ENCODE results near the gene RFX5.

RFX5 gene

DNA sequence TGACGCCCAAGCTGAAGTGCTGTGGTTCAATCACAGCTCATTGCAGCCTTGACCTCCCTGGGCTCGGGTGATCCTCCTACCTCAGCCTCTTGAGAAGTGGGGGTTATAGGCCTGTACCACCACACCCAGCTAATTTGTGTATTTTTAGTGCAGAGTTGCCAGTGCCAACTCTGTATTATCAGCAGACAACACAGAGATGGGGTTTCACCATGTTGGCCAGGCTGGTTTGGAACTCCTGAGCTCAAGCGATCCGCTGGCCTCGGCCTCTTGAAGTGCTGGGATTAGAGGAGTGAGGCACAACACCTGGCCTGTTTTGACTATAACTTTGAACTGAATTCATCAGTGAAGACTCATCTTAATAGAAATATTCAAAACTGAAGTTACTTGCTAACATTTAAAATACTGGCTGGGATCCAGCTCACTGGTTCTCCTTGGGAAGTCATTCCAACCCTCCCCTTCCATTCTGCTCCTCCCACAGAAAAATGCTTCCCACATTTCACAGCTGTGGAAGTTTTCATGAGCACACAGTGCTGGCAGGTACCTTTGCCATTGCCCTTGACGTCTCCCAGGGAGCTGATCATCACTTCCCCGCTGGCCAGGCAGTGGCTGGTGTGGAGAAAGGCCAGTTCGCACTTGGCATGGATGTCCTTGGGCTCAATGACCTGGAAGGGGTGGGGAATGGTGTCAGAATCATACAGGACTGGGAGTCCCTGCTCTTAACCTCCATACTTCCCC lies 20.8 kb upstream of the RFX5 start:
- TF ChIP-seq GABPA (IDR thresholded peaks at IDR 0.05; ENCODE audit: low read depth) (no peak), POLR2AphosphoS5 (IDR thresholded peaks at IDR 0.05; ENCODE audit: low read depth) (no peak), SPI1 (IDR thresholded peaks at IDR 0.05; ENCODE audit: borderline replicate concordance, low read depth) (no peak)
- TF ChIP-seq, protein P1, sequence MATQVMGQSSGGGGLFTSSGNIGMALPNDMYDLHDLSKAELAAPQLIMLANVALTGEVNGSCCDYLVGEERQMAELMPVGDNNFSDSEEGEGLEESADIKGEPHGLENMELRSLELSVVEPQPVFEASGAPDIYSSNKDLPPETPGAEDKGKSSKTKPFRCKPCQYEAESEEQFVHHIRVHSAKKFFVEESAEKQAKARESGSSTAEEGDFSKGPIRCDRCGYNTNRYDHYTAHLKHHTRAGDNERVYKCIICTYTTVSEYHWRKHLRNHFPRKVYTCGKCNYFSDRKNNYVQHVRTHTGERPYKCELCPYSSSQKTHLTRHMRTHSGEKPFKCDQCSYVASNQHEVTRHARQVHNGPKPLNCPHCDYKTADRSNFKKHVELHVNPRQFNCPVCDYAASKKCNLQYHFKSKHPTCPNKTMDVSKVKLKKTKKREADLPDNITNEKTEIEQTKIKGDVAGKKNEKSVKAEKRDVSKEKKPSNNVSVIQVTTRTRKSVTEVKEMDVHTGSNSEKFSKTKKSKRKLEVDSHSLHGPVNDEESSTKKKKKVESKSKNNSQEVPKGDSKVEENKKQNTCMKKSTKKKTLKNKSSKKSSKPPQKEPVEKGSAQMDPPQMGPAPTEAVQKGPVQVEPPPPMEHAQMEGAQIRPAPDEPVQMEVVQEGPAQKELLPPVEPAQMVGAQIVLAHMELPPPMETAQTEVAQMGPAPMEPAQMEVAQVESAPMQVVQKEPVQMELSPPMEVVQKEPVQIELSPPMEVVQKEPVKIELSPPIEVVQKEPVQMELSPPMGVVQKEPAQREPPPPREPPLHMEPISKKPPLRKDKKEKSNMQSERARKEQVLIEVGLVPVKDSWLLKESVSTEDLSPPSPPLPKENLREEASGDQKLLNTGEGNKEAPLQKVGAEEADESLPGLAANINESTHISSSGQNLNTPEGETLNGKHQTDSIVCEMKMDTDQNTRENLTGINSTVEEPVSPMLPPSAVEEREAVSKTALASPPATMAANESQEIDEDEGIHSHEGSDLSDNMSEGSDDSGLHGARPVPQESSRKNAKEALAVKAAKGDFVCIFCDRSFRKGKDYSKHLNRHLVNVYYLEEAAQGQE (IDR thresholded peaks at IDR 0.05; ENCODE audit: insufficient replicate concordance, low read depth) = no peak
- TF ChIP-seq, protein P2, sequence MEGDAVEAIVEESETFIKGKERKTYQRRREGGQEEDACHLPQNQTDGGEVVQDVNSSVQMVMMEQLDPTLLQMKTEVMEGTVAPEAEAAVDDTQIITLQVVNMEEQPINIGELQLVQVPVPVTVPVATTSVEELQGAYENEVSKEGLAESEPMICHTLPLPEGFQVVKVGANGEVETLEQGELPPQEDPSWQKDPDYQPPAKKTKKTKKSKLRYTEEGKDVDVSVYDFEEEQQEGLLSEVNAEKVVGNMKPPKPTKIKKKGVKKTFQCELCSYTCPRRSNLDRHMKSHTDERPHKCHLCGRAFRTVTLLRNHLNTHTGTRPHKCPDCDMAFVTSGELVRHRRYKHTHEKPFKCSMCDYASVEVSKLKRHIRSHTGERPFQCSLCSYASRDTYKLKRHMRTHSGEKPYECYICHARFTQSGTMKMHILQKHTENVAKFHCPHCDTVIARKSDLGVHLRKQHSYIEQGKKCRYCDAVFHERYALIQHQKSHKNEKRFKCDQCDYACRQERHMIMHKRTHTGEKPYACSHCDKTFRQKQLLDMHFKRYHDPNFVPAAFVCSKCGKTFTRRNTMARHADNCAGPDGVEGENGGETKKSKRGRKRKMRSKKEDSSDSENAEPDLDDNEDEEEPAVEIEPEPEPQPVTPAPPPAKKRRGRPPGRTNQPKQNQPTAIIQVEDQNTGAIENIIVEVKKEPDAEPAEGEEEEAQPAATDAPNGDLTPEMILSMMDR (IDR thresholded peaks at IDR 0.05; ENCODE audit: insufficient read depth, low read length) = no peak
- Histone ChIP-seq H3K27ac (replicated peaks) (no peak overlapping the region), H3K4me3 (replicated peaks; ENCODE audit: insufficient read depth, low read length) (no peak overlapping the region), H3K27me3 (ENCODE audit: insufficient read depth, poor library complexity, severe bottlenecking) (no peaks in the 10 kb centered on the region)
- DNase-seq (ENCODE audit: low read depth in 1 of 2, low spot score in 1 of 2) = no peak

DNA sequence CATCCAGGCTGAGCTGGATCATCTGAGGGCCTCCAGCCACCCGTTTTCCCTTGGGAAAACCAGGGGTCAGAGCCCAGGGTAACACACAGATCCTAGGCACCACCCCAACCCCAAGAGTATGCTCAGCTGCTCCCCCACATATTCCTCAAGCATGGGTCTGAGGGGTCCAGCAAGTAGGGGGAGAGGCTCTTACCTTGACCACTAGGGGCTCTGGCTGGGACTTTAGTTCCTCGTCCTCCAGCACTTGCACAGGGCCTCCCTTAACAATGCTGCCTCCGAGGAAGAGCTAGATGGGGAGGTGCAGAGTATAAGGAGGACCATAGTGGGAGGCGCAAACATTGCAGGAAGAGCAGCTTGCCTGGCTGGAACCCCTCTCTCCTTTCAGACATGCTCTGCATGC lies 17.9 kb upstream of the RFX5 start:
- Histone ChIP-seq H3K4me3 (replicated peaks; ENCODE audit: insufficient read depth, low read length) (no peak overlapping the region), H3K27me3 (ENCODE audit: insufficient read depth, poor library complexity, severe bottlenecking) (no peaks in the 10 kb centered on the region), H3K27ac (replicated peaks) (no peak overlapping the region)
- TF ChIP-seq POLR2AphosphoS5 (IDR thresholded peaks at IDR 0.05; ENCODE audit: low read depth) = no peak
- TF ChIP-seq SPI1 (IDR thresholded peaks at IDR 0.05; ENCODE audit: borderline replicate concordance, low read depth) = no peak
- TF ChIP-seq, protein P1 (IDR thresholded peaks at IDR 0.05; ENCODE audit: insufficient replicate concordance, low read depth) = no peak
- TF ChIP-seq, protein P2 (IDR thresholded peaks at IDR 0.05; ENCODE audit: insufficient read depth, low read length) = no peak
- TF ChIP-seq GABPA (IDR thresholded peaks at IDR 0.05; ENCODE audit: low read depth) = no peak
- DNase-seq (ENCODE audit: low read depth in 1 of 2, low spot score in 1 of 2) = no peak

DNA sequence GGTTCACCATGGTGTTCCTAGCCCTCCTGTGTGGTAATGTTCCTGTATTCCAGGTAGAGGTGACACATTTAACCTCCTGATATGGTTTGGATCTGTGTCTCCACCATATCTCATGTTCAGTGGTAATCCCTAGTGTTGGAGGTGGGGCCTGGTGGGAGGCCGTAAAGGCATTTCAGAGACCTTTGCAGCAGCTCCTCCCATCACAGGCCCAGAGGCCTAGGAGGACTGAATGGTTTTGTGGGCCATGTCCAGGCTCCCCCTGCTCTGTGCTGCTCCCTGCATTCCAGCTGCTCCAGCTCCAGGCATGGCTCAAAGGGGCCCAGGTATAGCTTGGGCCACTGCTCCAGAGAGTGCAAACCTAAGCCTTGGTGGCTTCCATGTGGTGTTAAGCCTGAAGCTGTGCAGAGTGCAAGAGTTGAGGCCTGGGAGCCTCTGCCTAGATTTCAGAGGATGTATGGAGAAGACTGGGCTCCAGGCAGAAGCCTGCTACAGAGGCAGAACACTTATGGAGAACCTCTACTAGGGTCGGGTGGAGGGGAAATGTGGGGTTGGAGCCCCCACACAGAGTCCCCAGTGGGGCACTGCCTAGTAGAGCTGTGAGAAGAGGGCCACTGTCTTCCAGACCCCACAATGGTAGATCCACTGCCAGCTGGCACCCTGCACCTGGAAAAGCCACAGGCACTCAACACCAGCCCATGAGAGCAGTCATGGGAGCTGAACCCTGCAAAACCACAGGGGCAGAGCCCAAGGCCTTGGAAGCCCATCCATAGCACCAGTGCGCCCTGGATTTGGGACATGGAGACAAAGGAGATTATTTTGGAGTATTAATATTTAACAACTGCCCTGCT lies 15.5 kb upstream of the RFX5 start:
- TF ChIP-seq GABPA (IDR thresholded peaks at IDR 0.05; ENCODE audit: low read depth) = no peak
- no peak overlapping the region for H3K4me3 ChIP-seq (replicated peaks; ENCODE audit: insufficient read depth, low read length)
- H3K27me3 ChIP-seq (ENCODE audit: insufficient read depth, poor library complexity, severe bottlenecking) = no peaks in the 10 kb centered on the region
- H3K27ac ChIP-seq (replicated peaks) = no peak overlapping the region
- DNase-seq (ENCODE audit: low read depth in 1 of 2, low spot score in 1 of 2) = no peak

DNA sequence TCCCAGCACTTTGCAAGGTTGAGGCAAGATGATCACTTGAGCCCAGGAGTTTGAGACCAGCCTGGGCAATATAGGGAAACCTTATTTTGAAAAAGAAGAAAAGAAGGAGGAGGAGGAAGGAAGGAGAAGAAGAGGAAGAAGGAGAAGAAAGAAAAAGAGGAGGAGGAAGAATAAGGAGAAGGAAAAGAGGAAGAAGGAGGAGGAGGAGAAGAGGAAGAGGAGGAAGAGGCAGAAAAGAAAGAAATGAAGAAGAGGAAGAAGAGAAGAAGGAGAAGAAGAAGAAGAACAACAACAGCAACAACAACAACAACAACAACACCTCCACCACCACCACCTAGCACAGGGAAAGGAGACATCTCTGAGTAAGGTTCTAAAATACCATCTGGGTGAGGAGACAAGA lies 14.8 kb upstream of the RFX5 start:
- Histone ChIP-seq H3K27me3 (ENCODE audit: insufficient read depth, poor library complexity, severe bottlenecking) (no peaks in the 10 kb centered on the region), H3K27ac (replicated peaks) (no peak overlapping the region), H3K4me3 (replicated peaks; ENCODE audit: insufficient read depth, low read length) (no peak overlapping the region)
- no peak for DNase-seq (ENCODE audit: low read depth in 1 of 2, low spot score in 1 of 2)
- peak; percentile 10; the same call in 1 of the 2 replicates for TF ChIP-seq SPI1 (IDR thresholded peaks at IDR 0.05; ENCODE audit: borderline replicate concordance, low read depth)
- TF ChIP-seq, protein P1 (IDR thresholded peaks at IDR 0.05; ENCODE audit: insufficient replicate concordance, low read depth) = no peak
- TF ChIP-seq, protein P2 (IDR thresholded peaks at IDR 0.05; ENCODE audit: insufficient read depth, low read length) = no peak
